Measurements from ENCODE around the gene SORCS1. TPM values are rescaled to one million over a fixed set of nuclear protein-coding genes. Genes with fewer than 3 reads are reported as not detected.

SORCS1 gene
- polyA plus RNA-seq, 3 donors, result 0.09 TPM; not detected in 2

DNA sequence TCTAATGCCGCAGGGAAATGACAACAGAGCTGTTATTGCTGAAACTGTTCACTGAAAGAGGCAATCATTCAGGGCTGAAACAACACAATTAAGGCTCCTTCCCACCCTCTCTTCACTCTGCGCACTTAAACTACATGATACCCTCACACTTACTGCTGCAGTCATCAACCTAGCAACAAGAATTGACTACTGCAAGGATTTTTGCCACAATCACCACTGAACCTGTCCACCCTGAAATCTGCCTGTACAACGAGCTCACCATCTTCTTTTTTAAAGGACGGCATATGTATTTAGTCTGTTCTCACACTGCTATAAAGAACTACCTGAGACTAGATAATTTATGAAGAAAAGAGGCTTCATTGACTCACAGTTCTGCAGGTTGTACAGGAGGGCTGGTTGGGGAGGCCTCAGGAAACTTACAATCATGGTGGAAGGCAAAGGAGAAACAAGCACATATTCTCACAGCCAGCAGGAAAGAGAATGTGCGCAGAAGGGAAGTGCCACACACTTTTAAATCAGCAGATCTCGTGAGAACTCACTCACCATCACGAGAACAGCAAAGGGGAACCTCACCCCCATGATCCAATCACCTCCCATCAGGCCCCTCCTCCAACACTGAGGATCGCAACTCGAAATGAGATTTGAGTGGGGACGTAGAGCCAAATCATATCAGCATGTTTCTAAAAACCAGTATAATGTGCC, 131.7 kb downstream of the SORCS1 start:
- Histone ChIP-seq H2AFZ (ENCODE audit: insufficient read depth, low read depth, low read length, poor library complexity, severe bottlenecking) (no peak overlapping the region), H3K36me3 (replicated peaks in 1 of 2; ENCODE audit: control insufficient read depth in 1 of 2, insufficient read depth in 2 of 2, low read length in 2 of 2) (no peaks in the 10 kb centered on the region), H3K79me2 (ENCODE audit: insufficient read depth, low read length) (no peaks in the 10 kb centered on the region), H3K4me3 (replicated peaks in 1 of 3; ENCODE audit: low read depth in 2 of 3, low read length in 3 of 3) (no peak overlapping the region), H3K27ac (ENCODE audit: low read depth in 1 of 2, low read length in 2 of 2) (no peak overlapping the region), H3K9me3 (replicated peaks in 1 of 2; ENCODE audit: control insufficient read depth in 1 of 2, insufficient read depth in 1 of 2, low read length in 2 of 2) (no peaks in the 10 kb centered on the region), H4K20me1 (ENCODE audit: insufficient read depth, low read length) (no peaks in the 10 kb centered on the region), H3K9ac (ENCODE audit: insufficient read depth, low read length, poor library complexity, severe bottlenecking) (no peak overlapping the region), H3K4me1 (ENCODE audit: control insufficient read depth in 1 of 2, insufficient read depth in 2 of 2, low read length in 2 of 2) (peaks cover 0 to 9% of the 10 kb centered on the region in 2 donors), H3K4me2 (replicated peaks; ENCODE audit: extremely low read depth, low read length, poor library complexity, severe bottlenecking) (no peak overlapping the region), H3K27me3 (ENCODE audit: control insufficient read depth in 2 of 2, insufficient read depth in 2 of 2, low read length in 2 of 2) (no peaks in the 10 kb centered on the region)
- no peak overlapping the region for H3K4me3 Mint-ChIP-seq
- no peak for TF ChIP-seq CTCF (IDR thresholded peaks at IDR 0.05)
- WGBS (ENCODE audit: insufficient coverage), result 52% methylated on average over 4 of the region's 10 CpGs
- H3K36me3 Mint-ChIP-seq, result no peaks in the 10 kb centered on the region
- H3K27me3 Mint-ChIP-seq (ENCODE audit: low read depth in 3 of 3), result peaks cover 0 to 2% (median 2%) of the 10 kb centered on the region in 3 donors
- no peak overlapping the region for H3K27ac Mint-ChIP-seq
- peaks cover 0 to 4% (median 3%) of the 10 kb centered on the region in 7 donors for H3K9me3 Mint-ChIP-seq
- DNase-seq, result no peak
- intact Hi-C loops (cut with micrococcal nuclease), result no loop called here
- peaks cover 25% of the 10 kb centered on the region for H3K4me1 Mint-ChIP-seq

DNA sequence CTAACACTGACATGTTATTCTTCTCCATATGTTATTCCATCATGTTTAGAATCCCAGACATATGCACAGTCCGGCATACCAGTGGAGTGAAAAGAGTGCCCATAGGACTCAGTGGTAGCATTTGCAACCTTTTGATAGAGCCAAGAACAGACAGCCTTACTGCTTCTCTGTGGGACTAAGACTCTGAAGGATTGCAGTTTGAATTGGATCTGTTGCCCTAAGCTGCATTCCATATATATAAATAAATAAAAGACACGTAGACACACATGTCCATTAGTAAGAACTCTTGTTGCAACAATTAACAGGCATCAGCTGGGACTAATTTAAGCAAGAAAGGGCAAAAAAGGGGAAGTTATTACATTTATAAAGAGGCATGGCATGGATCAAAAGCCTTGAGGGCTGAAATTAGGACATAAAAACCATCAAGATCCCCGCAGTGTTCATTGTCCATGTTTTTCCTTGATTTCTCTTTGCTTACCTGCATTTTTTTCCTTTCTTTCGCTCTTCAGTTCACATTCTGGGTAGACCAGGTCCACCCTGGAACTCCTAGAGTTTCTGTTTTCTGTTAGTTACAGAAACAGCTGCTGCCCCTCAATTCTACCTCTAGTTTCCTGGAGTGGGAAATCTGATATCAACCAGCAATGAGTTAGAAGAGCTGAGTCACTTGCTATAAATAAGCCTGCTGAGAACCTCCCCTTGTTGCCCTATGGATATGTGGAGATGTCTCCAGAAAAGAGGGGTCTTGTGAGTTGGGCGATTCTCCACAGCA, 132.4 kb downstream of the SORCS1 start:
- Histone ChIP-seq H3K27me3 (ENCODE audit: control insufficient read depth in 2 of 2, insufficient read depth in 2 of 2, low read length in 2 of 2) (no peaks in the 10 kb centered on the region), H3K36me3 (replicated peaks in 1 of 2; ENCODE audit: control insufficient read depth in 1 of 2, insufficient read depth in 2 of 2, low read length in 2 of 2) (no peaks in the 10 kb centered on the region), H3K4me1 (ENCODE audit: control insufficient read depth in 1 of 2, insufficient read depth in 2 of 2, low read length in 2 of 2) (peaks cover 0 to 9% of the 10 kb centered on the region in 2 donors), H3K27ac (ENCODE audit: low read depth in 1 of 2, low read length in 2 of 2) (no peak overlapping the region), H3K9me3 (replicated peaks in 1 of 2; ENCODE audit: control insufficient read depth in 1 of 2, insufficient read depth in 1 of 2, low read length in 2 of 2) (no peaks in the 10 kb centered on the region), H3K4me3 (replicated peaks in 1 of 3; ENCODE audit: low read depth in 2 of 3, low read length in 3 of 3) (no peak overlapping the region), H3K9ac (ENCODE audit: insufficient read depth, low read length, poor library complexity, severe bottlenecking) (no peak overlapping the region), H3K4me2 (replicated peaks; ENCODE audit: extremely low read depth, low read length, poor library complexity, severe bottlenecking) (no peak overlapping the region), H2AFZ (ENCODE audit: insufficient read depth, low read depth, low read length, poor library complexity, severe bottlenecking) (peak overlapping the region; percentile 24), H3K79me2 (ENCODE audit: insufficient read depth, low read length) (no peaks in the 10 kb centered on the region), H4K20me1 (ENCODE audit: insufficient read depth, low read length) (no peaks in the 10 kb centered on the region)
- Mint-ChIP-seq H3K9me3 (peaks cover 0 to 4% (median 3%) of the 10 kb centered on the region in 7 donors), H3K27me3 (ENCODE audit: low read depth in 3 of 3) (peaks cover 0 to 2% (median 2%) of the 10 kb centered on the region in 3 donors), H3K36me3 (no peaks in the 10 kb centered on the region), H3K4me3 (peak overlapping the region in 1 of 2 donors; percentile 27), H3K27ac (no peak overlapping the region), H3K4me1 (peaks cover 30% of the 10 kb centered on the region)
- WGBS (ENCODE audit: insufficient coverage), result 13% methylated on average over 2 of the region's 5 CpGs
- intact Hi-C loops (cut with micrococcal nuclease), result no loop called here
- no peak for TF ChIP-seq CTCF (IDR thresholded peaks at IDR 0.05)
- peak in 1 of 3 donors; percentile 6 for DNase-seq

All from CD14-positive monocyte (primary cell).